NCI-H748 treated with DMSO at 0.1 percent for 48 hours (cell line): ENCODE measurements around the gene CACNA1G.
A peak's percentile ranks its signal among the peaks of the same experiment; 100 is the strongest.

Experiments
- DNase-seq: peaks from one replicate; lab custom pipeline; 2025; lab: John Stamatoyannopoulos, UW

CACNA1G gene

DNA sequence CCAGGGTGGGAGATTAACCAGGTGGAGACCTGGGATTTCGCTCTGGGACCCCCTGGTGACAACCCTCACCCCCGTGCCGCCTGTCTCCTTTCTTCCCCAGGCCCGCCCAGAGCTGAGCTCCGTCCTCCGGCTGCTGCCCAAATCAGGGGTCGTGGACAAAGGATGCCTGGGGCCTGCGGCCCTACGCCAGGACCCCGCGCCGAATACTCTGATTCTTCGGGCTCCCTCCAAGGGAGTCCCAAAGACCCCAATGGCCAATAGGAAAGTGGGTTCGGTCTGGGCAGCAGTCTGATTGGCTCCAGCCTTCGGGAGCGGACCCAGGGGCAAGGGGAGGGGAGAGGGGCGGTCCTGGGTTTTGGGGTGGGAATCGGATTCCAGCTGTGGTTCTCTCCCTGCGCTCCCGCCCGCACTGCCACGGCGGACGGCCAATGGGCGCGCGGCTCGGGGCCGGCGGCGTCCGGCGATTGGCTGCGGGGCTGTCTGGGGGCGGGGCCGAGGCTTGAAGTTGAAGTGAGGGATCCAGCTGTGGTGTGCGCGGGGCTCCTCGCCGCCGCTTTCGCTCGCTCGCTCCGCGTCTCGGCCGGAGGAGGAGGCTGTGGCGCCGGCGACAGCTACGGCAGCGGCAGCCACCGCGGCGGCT is at the start of gene CACNA1G:
TSS of gene CACNA1G (plus strand) at position 531 of the 640 bp plus-strand sequence. CDS start 745 bp downstream, outside the sequence.
- peak; percentile 70 for DNase-seq

DNA sequence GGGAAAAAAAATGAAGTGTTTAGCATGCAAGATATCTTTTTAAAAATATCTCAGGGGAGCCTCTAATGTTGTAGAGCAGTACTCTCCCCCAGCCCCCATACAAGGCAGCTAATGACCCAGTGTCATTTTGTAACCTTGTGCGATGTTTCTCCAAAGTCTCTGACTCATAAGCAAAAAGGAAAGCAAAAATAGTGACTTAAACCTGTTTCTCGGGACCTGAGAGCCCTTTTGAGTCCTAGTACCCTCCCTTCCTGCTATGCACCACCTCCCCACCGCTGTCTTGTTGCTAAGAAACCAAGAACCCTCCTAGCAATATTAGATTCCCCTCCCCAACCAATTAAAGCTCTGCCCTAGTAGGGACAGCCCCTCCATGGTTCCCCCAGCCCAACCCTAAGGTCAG is 49.5 kb upstream of the CACNA1G start:
- no peak for DNase-seq

DNA sequence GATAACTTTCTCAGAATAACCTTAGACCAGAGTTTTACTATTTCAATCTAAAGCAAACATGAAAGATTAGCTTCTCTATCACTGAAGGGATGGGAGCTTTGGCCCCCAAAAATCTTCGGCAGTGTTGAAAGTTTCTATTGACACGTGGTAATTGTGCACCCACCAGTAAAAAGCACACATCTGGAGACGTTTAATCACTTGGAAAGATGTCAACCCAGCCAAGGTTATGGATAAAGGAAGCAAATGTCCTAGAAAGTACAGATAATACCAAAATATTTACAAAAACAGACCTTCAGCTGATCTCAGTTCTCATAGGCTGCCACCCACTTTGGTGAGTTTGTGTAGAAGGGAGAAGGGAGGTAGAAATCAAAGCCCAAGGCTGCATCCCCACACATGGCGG is 47.0 kb upstream of the CACNA1G start:
- no peak for DNase-seq

DNA sequence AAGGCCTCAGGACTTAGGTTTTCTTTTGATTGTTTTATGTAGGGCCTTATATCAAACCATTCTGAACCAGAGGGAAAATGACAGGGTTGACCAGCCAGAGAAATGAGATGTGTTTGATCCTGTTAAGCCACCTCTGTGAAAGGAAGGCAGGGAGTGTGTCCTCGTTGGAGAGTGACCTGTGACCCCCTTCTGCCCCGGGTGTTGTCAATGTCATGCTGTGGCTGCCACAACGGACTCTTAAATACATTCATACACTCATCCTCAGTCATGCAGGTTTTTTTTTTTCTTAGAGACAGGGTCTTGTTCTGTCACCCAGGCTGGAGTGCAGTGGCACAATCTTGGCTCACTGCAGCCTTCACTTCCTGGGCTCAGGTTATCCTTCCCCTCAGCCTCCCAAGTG is 46.1 kb upstream of the CACNA1G start:
- DNase-seq: no peak

DNA sequence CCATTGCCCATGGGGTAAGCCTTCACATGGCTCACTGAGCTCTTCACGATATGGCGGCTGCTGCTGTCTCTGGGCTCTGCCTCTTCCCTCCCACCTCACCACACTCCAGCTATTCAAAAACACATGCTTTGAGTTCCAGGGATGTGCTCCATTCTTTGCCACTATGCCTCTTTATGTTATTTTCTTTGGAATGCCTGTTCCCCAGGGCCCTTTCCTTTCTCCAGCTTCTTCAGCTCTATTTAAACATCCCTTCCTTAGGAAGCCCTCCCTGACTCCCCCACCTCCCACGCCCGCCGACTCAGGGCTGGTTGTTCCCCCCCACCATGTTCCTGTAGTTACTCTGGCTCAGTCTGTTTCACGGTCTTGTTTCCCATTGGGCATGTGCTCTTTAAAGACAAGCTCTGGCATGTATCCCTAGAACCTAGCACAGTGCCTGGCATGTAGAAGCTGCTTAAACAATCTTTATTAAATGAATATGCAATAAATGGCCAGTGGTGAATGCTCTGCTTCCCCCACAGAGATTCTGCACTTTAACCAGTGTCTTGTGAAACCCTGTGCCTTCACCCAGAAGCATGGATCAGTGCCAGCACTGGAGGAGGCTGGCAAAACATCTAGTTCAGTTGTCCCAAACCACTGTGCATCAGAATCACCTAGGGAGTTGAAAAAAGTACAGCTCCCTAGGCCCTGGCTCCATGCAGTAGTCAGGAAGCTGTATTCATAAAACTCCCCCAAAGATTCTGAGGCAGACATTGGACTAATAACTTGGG is 45.4 kb upstream of the CACNA1G start:
- DNase-seq: no peak

DNA sequence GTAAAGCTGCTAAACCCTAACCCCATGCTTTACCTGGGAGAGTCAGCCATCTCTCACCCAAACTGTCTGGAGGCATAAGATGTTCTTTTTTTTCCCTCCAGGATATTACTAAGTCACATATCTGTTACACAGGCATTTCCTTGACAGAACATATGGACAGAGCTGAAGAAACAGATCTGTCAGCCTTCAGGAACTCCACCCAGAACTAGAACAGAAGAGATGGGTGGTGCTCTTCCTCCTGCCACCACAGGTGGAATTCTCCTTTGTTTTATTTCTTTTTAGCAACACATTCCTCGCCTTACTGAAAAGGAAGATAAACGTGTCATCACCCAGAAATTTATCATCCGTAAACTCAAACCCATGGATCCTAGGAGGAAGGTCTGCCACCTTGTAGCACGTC is 43.5 kb upstream of the CACNA1G start:
- DNase-seq: no peak

DNA sequence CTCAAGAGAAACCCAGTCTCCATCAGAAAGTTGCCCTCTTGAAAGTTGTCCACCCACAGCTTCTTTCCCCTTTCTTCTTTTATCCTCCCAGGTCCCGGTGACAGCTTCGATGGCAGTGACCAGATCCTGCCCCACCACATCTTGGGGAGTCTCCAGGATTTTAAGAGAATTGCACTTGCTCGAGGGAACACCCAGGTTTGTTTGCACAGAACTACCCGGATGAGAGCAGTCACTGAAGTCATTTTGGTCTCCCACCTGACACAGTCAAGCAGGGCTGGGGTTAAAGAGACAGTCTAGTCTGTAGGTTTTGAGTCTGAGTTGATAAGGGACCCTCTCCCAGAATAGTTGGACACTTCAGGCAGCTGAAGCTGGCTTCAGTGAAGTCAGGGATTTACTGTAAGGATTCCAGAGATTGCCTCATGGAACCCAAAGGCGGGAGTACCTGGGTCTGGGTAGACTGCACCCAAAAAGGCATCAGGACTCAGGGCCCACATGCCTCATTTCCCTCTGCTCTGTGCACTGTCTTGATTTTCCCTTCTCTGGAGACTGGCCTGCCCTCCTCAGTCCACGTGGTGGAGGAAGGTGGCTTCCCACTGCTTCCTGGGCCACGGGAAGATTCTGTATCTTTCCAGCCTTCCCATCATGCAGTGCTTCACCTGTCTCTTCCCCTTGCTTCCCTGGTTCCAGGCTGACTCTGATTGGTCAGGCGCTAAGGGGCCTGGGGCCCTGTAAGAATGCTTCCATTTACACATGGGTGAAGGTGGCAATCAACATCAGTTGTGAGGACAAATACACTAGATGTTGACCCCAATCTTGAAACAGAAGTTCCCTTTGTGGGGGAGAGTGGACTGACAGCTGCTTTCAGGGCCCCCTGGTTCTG is 42.8 kb upstream of the CACNA1G start:
- DNase-seq: no peak

DNA sequence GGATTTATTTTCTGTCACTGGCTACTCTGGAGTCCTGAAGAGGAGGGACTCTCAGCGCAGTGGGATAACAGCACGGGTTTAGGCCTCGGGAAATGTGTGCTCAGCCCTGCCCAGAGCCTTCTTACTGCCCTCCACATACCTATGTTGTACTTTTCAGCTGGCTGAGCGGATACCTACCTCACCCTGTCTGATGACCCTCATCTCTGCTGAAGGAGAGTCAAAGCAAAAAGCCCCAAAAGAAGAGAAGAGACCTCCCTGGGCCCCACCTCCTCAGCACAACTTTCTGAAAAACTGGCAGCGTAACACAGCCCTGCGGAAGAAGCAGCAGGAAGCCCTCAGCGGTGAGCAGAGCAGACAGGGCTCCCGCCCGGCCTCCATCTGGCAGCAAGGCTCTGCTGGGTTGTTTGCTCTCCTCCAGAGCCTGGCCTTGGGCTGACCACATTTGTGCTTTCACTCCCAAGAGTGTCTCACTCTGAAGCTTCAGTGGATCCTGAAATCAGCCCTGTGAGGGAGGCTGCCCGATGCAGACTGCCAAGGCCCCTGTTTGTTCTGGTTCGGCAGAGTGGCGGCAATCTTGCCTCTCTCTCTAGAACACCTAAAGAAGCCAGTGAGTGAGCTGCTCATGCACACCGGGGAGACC is 42.0 kb upstream of the CACNA1G start:
- DNase-seq: no peak

DNA sequence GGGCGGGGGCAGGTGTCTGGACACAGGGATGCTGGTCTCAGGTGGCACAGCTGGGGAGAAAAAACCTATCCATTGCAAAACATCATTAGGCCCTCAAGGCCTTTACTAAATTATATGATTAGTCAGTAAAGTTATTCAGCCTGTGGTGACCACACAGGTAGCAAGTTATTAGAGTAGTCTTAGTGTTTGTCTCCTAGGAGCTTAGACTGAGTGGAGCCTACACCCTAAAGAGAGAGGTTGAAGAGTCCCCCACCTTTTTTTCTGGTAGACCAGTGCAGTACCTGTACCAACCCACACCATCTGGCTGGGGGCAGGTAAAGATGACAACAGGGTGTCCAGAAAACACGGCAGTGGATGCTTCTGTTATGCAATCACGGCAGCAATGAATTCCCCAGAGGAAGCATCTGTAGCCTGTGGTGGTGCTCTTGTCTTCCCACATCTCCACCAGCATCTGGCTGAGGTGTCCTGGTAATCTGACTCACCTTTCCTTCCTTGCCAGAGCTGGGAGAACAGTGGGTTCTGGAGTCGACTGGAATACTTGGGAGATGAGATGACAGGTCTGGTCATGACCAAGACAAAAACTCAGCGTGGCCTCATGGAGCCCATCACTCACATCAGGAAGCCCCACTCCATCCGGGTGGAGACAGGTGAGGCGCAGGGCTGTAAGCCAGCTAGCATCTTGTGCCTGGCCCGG is 41.2 kb upstream of the CACNA1G start:
- no peak for DNase-seq

DNA sequence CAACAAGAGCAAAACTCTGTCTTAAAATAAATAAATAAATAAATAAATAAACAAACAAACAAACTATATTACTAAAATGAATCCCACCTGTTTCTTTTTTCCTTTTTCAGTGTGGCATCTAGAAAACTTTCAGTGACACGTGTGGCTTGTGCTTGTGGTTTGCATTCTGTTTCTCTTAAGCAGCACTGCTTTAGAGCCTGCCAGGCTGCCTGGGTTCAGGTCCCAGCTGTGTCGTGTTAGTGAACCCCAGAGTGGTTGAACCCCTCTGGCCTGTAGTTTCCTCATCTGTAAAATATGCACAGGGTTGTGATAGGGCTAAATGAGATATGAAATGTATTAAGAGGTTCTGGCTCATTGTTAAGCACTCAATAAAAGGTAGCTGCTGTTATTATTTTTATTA is 40.0 kb upstream of the CACNA1G start:
- no peak for DNase-seq

DNA sequence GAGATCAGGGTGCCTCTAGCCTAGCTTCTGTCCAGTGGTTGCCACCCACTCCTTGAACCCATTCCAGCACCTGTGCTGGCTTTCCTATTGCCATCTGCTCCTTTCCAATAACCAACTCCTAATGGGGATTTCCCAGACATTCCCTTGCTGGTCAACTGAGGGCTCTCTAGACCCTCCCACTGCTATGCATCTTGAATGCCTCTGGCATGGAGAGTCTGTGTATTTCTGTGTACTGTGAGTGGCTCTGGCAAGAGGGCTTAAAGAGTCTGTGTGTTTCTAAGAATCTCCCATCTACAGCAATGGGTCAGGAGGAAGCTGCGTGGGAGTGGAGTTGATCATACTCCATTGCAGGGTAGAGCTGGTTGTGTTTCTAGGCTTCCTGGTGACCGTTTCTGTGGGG is 39.0 kb upstream of the CACNA1G start:
- DNase-seq: no peak

DNA sequence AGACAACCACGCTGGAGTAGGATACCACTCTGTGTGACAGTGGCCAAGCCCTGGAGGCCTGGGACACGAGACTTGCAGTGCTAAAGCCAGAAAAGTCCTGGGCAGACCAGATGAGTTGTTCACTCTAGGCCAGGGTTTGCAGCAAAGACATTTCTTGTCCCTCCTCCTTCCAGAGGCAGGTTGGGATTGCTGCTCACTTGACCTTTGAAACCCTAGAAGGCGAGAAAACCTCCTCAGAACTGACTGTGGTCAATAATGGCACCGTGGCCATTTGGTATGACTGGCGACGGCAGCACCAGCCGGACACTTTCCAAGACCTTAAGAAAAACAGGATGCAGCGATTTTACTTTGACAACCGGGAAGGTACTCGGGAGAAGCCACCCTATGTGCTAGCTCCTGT is 37.7 kb upstream of the CACNA1G start:
- no peak for DNase-seq

DNA sequence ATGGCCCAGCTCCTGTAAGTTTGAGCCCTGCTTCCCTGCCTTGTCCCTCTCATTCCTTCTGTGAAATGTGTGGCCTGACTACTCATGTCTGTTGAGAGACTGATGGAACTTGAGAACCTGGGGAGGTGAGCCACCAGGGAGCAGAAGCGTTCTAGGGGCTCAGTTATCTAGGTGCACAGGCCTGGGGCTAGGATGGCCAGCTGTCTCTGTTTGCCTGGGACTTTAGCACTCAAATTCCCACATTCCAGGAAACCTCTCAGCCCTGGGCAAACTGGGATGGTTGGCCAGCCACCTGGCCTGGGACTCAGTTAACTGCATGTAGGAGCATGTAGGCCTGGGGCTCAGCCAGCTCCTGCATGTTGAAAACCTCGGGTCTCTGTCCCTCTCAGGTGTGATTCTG is 37.3 kb upstream of the CACNA1G start:
- DNase-seq: no peak

DNA sequence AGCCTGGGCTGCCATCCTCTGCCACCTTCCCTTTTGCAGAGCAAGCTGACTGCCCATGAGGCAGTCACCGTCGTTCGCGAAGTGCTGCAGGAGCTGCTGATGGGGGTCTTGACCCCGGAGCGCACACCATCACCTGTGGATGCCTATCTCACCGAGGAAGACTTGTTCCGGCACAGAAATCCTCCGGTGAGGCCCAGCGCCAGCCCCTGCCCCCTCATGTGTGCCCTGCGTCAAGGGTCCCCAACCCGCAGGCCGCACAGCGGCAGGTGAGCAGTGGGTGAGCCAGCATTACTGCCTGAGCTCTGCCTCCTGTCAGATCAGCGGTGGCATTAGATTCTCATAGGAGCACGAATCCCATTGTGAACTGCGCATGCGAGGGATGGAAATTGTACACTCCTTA is 35.7 kb upstream of the CACNA1G start:
- DNase-seq: no peak

DNA sequence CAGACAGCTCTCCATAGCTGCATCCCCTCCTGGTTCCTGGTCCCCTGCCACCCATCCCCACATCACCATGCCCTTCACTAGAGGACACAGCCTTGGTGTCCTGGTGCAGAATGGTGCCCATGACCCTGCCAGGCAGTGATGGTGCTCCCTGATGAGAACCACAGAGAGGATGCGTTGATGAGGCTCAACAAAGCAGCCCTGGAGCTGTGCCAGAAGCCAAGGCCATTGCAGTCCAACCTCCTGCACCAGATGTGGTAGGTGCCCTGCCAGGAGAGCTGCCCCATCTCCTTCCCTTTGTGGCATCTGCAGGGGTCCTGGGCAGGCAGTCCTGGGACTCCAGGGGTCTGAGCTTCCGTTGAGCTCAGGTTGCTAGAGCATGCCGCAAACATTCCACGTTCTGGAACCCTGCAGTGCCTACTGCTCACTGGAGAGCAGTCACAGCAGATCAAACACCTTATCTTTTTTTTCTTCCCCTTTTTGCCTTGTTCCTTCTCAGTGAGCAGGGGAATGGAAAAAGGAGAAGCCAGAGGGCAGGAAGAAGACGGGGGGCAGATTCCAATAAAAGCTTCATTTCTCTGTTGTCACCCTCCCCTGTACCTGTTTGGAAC is 33.3 kb upstream of the CACNA1G start:
- no peak for DNase-seq

DNA sequence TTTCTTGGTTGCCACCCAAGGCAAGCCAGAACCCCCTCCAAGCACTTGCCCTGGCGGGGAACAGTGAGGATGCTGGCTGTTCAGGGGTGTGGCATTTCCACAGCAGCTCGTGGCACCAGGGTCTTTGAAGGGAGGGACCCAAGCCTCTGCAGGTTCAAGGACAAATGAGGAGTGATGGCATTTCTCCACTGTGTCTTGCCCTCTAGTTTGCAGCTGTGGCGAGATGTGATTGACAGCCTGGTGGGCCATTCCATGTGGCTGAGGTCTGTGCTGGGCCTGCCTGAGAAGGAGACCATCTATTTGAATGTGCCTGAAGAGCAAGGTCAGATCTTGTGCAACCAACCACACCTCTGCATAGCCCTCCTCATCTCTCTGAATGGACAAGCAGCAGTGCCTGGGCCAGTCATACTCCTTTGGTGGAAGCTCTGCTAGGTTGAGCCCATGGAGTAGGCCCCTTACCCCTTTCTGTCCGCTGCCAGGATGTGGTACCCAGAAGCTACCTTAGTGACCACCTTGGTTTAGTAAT is 32.5 kb upstream of the CACNA1G start:
- no peak for DNase-seq

DNA sequence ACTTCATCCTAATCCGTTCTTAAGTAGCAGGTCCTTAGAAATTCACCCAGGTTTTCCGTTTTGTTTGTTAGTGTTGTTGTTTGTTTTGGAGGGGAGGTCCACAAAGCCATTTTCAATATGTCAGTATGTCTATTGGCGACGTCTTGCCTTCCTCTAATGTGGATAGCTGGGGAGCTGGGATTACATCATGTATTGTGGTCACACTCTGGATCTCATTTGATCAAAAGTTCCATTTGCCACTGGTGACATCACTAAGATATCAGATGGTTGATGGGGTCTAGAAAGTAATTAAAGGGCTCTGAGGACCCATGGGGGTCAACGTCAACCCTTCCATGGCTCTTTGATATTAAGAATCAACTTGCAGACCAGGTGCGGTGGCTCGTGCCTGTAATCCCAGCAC is 30.7 kb upstream of the CACNA1G start:
- DNase-seq: no peak

DNA sequence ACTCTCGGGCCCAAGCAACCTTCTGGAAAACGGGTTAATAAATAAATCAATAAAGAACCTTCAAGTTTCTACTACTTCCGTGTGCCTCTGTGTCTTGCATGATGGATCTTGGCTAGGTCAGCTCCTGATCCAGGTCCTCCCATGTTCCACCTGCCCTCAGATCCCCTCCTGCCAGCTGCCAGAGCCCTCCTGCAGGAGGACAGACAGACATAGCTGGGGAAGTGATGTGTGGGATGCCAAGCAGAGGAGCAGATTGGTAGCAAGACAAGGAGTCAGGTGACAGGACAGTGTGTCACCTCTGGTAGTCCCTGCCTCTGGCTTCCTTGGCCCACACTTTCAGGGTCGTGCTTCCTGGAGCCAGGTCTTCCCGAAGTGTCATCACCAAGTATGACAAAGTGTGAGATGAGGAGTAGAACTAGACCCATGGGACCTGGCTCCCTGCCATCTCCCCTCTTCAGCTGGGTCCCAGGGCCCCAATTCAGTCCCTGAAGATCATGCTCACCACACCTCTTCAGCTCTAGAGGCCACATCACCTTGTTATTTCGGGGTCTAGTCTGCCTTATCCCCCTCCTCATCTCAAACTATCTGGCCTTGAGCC is 29.0 kb upstream of the CACNA1G start:
- no peak for DNase-seq

DNA sequence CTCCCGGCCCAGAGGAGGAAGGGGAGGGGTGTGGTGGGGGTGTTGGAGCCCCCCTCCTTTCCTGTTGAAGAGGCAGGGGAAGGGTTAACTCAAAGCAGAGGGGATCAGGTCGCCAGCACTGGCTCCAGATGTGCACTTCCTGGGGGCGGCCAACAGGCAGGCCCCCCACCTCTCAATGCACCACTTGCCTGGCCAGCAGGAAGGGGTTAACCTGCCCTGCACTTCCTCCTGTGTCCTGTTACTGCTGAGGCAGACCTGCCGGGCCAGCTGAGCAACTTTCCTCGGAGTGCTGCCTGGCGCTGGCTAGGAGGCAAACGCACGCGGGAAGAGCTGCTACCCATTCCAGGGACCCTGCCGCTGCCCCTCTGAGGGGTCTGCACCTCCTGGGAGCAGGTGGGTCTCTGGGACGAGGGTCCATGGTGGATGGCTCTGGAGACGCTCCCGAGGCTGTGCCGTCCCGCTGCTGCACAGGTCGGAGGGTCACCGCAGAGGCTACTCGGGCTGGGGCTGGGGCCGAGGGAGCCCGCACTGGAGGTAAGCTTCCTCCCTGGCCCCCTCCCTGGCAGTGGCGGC is 28.0 kb upstream of the CACNA1G start, which contains the start of gene EPN3:
TSS of gene EPN3 (plus strand) at position 284 of the 573 bp plus-strand sequence. CDS start 3,822 bp downstream, outside the sequence.
- no peak for DNase-seq

DNA sequence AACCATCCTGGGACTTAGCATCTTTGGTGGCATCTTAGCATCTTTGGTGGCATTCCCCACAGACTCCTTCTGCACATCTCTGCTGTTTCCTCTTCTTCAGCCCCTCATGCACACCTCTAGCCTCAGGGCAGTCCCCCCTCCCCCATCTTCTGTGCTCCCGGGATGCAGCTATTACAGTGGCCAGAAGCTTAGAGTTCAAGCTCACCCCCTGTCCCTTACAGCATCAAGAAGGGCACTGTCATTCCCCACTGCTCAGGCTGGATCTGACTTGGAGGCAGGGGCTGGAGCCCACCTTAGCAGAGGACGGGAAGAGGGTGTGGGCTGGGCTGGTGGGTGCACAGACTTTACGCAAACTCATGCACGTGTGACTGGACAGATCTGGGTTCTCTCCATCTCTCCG is 27.3 kb upstream of the CACNA1G start:
- no peak for DNase-seq
